Loucy (cell line): ENCODE data around the gene DENND5B.

Experiments
- CTCF ChIP-seq: fragments of 200-600 bp; sonication (generic); conservative IDR thresholded peaks from 2 replicates; pipeline ENCODE4 v1.5.1; 2014; ENCODE audit warnings: mild to moderate bottlenecking, antibody characterized with exemption, low read length
- EZH2phosphoT487 ChIP-seq: fragments of 200-600 bp; IDR thresholded peaks from 2 replicates; pipeline ENCODE4 v1.6.1; 2018; ENCODE audit warnings: antibody characterized with exemption, mild to moderate bottlenecking, moderate library complexity, borderline replicate concordance

GRCh38 chr12:31620311-31620710 is 29.4 kb upstream of the DENND5B start:
- TF ChIP-seq CTCF (no peak), EZH2phosphoT487 (no peak)
